Breast epithelium (tissue), 4 donors: ENCODE results near the gene MOB4. TPM values are rescaled to one million over a fixed set of nuclear protein-coding genes. Genes with fewer than 3 reads are reported as not detected.

Source experiments
- DNase-seq, 2 donors: peaks; one replicate each; pipeline ENCODE4 v3.0.0-alpha.2; 2019; ENCODE audit warnings: low spot score in 2 of 2
- H3K27ac ChIP-seq, 2 donors: fragments of 200-600 bp; sonication (generic) in 1 of 2; one replicate each; pipeline ENCODE4 v1.5.1; 2016 to 2019; ENCODE audit warnings: mild to moderate bottlenecking in 1 of 2
- H3K27me3 ChIP-seq, 2 donors: fragments of 200-600 bp; sonication (generic) in 1 of 2; one replicate each; pipeline versions ENCODE4 v1.5.1 to v1.6.0; 2017 to 2019; ENCODE audit warnings: control low read depth in 1 of 2, mild to moderate bottlenecking in 1 of 2
- H3K36me3 ChIP-seq: fragments of 200-600 bp; one replicate; pipeline ENCODE4 v1.5.1; 2019
- H3K4me1 ChIP-seq, 2 donors: fragments of 200-600 bp; sonication (generic); one replicate each; pipeline ENCODE4 v1.5.1; 2016 to 2019; ENCODE audit warnings: control low read depth in 1 of 2
- H3K4me3 ChIP-seq, 3 donors: fragments of 200-600 bp; sonication (generic); 1 replicate in 2 of 3; 2 replicates in 1 of 3; pipeline ENCODE4 v1.5.1; 2016 to 2019; ENCODE audit warnings: mild to moderate bottlenecking in 3 of 3, moderate library complexity in 2 of 3
- H3K9me3 ChIP-seq, 2 donors: fragments of 200-600 bp; sonication (generic) in 1 of 2; one replicate each; pipeline ENCODE4 v1.5.1; 2016 to 2019; ENCODE audit warnings: control low read depth in 1 of 2
- CTCF ChIP-seq, 3 donors: fragments of 450-650 bp; IDR thresholded peaks; one replicate each; pipeline ENCODE4 v1.5.1; 2016 to 2017; ENCODE audit warnings: antibody characterized with exemption in 3 of 3, mild to moderate bottlenecking in 3 of 3, moderate library complexity in 3 of 3
- POLR2A ChIP-seq: fragments of 450-650 bp; IDR thresholded peaks from one replicate; pipeline ENCODE4 v1.6.1; 2016; ENCODE audit warnings: antibody characterized with exemption, mild to moderate bottlenecking, moderate library complexity
- POLR2AphosphoS5 ChIP-seq, 3 donors: sonication (generic); formaldehyde crosslinking; IDR thresholded peaks; one replicate each; pipeline ENCODE4 v1.6.1; 2017; ENCODE audit warnings: antibody characterized with exemption in 3 of 3
- intact Hi-C: fragments of 100-400 bp; cut with DNase I; formaldehyde crosslinking; loops from one replicate; pipeline ENCODE4 v1.15.1; 2023; ENCODE audit warnings: low total_unique reads
- total RNA-seq, 3 donors: library from RNA; depleted of rRNA; stranded (reverse); fragments of >200 nt; gene quantifications; one replicate each; pipeline ENCODE4 v1.1.0, GENCODE V29; 2016

Gene MOB4
- total RNA-seq, 3 donors from 2014 or later = 20.6 to 34.7 (median 34.2) TPM

GRCh38 chr2:197558393-197558792 lies 42.5 kb downstream of the MOB4 start:
- H3K36me3 ChIP-seq = no peaks in the 10 kb centered on the region
- H3K4me3 ChIP-seq = no peak overlapping the region
- intact Hi-C loops = no loop called here
- DNase-seq = no peak
- H3K27ac ChIP-seq = no peak overlapping the region
- H3K27me3 ChIP-seq = no peaks in the 10 kb centered on the region
- no peaks in the 10 kb centered on the region for H3K4me1 ChIP-seq
- H3K9me3 ChIP-seq = no peaks in the 10 kb centered on the region
- no peak for TF ChIP-seq POLR2A
- TF ChIP-seq POLR2AphosphoS5 (IDR thresholded peaks at IDR 0.05) = no peak
- no peak for TF ChIP-seq CTCF (IDR thresholded peaks at IDR 0.05)

- H3K9me3 ChIP-seq = no peaks in the 10 kb centered on the region
- H3K27ac ChIP-seq = no peak overlapping the region
- intact Hi-C loops = no loop called here
- no peaks in the 10 kb centered on the region for H3K4me1 ChIP-seq
- TF ChIP-seq POLR2AphosphoS5 (IDR thresholded peaks at IDR 0.05) = no peak
- TF ChIP-seq POLR2A = no peak
- TF ChIP-seq CTCF (IDR thresholded peaks at IDR 0.05) = no peak
- DNase-seq = no peak
- H3K27me3 ChIP-seq = no peaks in the 10 kb centered on the region
- H3K4me3 ChIP-seq = no peak overlapping the region
- no peaks in the 10 kb centered on the region for H3K36me3 ChIP-seq
Measured at GRCh38 chr2:197559681-197560080, 43.8 kb downstream of the MOB4 start.

- no peak for DNase-seq
- H3K9me3 ChIP-seq = no peaks in the 10 kb centered on the region
- no peak for TF ChIP-seq POLR2A
- H3K27me3 ChIP-seq = no peaks in the 10 kb centered on the region
- intact Hi-C loops = no loop called here
- no peak overlapping the region for H3K4me3 ChIP-seq
- no peaks in the 10 kb centered on the region for H3K4me1 ChIP-seq
- H3K36me3 ChIP-seq = no peaks in the 10 kb centered on the region
- H3K27ac ChIP-seq = no peak overlapping the region
Measured at GRCh38 chr2:197560146-197560665, 44.3 kb downstream of the MOB4 start.

- no peaks in the 10 kb centered on the region for H3K36me3 ChIP-seq
- no peaks in the 10 kb centered on the region for H3K27me3 ChIP-seq
- H3K4me3 ChIP-seq = no peak overlapping the region
- peaks cover 7 to 15% of the 10 kb centered on the region in 2 donors for H3K9me3 ChIP-seq
- DNase-seq = no peak
- intact Hi-C loops = no loop called here
- no peaks in the 10 kb centered on the region for H3K4me1 ChIP-seq
- peak overlapping the region in 1 of 2 donors; percentile 40 for H3K27ac ChIP-seq
- no peak for TF ChIP-seq POLR2A
- TF ChIP-seq POLR2AphosphoS5 (IDR thresholded peaks at IDR 0.05) = no peak
- TF ChIP-seq CTCF (IDR thresholded peaks at IDR 0.05) = no peak
Measured at GRCh38 chr2:197571627-197572271, 55.9 kb downstream of the MOB4 start.

- H3K9me3 ChIP-seq = peaks cover 7 to 15% of the 10 kb centered on the region in 2 donors
- H3K27ac ChIP-seq = no peak overlapping the region
- no peak for DNase-seq
- H3K36me3 ChIP-seq = no peaks in the 10 kb centered on the region
- H3K4me3 ChIP-seq = no peak overlapping the region
- H3K27me3 ChIP-seq = no peaks in the 10 kb centered on the region
- no peaks in the 10 kb centered on the region for H3K4me1 ChIP-seq
- intact Hi-C loops = no loop called here
- TF ChIP-seq POLR2AphosphoS5 (IDR thresholded peaks at IDR 0.05) (no peak), CTCF (IDR thresholded peaks at IDR 0.05) (no peak), POLR2A (no peak)
Measured at GRCh38 chr2:197573608-197574007, 57.7 kb downstream of the MOB4 start.
